ENCODE data around the gene PDIA5. TPM values are rescaled to one million over a fixed set of nuclear protein-coding genes. Genes with fewer than 3 reads are reported as not detected.

The PDIA5 gene
- total RNA-seq, 1 experiment from 2014 or later: 28.6 TPM

DNA sequence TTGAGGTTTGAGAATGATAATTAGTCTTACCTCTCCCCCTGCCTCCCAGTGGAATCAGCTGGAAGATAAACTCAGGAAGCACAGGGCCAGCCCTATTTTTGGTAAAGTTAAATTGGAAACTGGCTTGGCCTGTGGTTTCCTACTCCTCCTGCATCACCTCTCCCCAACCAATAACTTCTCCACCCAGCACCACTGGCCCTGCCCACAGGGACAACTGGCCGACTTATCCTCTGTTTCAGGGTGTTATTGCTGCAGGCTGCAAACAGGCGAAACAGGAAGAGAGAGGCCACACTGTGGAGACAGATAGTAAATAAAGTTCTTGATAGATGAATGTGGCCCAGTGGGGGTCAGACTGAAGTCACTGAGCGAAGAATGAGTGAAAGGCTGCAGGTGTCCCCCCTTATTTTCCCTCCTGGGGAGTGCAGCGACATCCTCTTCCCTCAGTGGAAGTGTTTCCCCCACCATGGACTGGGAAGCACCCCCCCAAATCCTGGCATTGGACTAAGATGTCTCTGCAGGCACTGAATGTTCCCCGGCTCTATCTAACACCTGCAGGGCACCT, 47.1 kb downstream of the PDIA5 start:
- Histone ChIP-seq H3K9me3 (ENCODE audit: low read depth, low read length, poor library complexity, severe bottlenecking) (no peaks in the 10 kb centered on the region), H3K4me1 (ENCODE audit: insufficient read depth, low read length, poor library complexity, severe bottlenecking) (peaks cover 16% of the 10 kb centered on the region), H3K4me3 (ENCODE audit: low read depth, low read length, poor library complexity, severe bottlenecking) (no peak overlapping the region), H3K36me3 (ENCODE audit: insufficient read depth, low read length, poor library complexity, severe bottlenecking) (peaks cover 11% of the 10 kb centered on the region), H3K27me3 (replicated peaks; ENCODE audit: insufficient read depth, low read depth, low read length, poor library complexity) (no peaks in the 10 kb centered on the region), H3K27ac (ENCODE audit: low read depth, low read length, poor library complexity, severe bottlenecking) (no peak overlapping the region)
- no TSS peak for BruUV-seq (replicated peaks)
- peak; percentile 11 for DNase-seq (ENCODE audit: low spot score)
- TF ChIP-seq EZH2 (IDR thresholded peaks at IDR 0.05; ENCODE audit: borderline replicate concordance, low read depth, low read length, poor library complexity, severe bottlenecking): no peak
- TF ChIP-seq, protein P1, sequence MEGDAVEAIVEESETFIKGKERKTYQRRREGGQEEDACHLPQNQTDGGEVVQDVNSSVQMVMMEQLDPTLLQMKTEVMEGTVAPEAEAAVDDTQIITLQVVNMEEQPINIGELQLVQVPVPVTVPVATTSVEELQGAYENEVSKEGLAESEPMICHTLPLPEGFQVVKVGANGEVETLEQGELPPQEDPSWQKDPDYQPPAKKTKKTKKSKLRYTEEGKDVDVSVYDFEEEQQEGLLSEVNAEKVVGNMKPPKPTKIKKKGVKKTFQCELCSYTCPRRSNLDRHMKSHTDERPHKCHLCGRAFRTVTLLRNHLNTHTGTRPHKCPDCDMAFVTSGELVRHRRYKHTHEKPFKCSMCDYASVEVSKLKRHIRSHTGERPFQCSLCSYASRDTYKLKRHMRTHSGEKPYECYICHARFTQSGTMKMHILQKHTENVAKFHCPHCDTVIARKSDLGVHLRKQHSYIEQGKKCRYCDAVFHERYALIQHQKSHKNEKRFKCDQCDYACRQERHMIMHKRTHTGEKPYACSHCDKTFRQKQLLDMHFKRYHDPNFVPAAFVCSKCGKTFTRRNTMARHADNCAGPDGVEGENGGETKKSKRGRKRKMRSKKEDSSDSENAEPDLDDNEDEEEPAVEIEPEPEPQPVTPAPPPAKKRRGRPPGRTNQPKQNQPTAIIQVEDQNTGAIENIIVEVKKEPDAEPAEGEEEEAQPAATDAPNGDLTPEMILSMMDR (conservative IDR thresholded peaks at IDR 0.05; ENCODE audit: low read depth, low read length): no peak
- intact Hi-C loops (cut with micrococcal nuclease; ENCODE audit: unreplicated experiment): no loop called here
- POLR2A ChIA-PET (ENCODE audit: low non-redundant PET): no interaction called here
- CTCF ChIA-PET: no interaction called here

GRCh38 chr3:123116116-123116515, 49.3 kb downstream of the PDIA5 start:
- intact Hi-C loops (cut with micrococcal nuclease; ENCODE audit: unreplicated experiment): no loop called here
- BruUV-seq (replicated peaks): no TSS peak

DNA sequence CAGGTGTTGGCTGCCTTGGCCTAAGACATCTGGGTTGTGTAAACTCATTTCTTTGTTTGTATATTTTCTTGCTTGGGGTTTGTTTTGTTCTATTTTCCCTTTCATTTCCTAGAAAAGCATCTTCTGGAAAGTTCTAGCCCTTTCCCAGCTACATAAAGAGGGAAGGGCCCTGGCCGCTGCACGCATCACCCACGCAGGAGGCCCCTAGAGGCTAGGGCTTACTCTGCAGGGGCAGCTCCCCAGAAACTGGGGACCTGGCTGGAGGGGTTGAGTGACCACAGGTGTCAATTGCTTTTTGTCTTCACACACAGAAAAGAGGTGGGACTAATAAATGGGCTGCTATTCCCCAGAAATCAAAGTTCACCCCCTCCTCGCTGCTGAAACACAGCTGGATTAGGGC, 52.6 kb downstream of the PDIA5 start:
- TF ChIP-seq, protein P1 (conservative IDR thresholded peaks at IDR 0.05; ENCODE audit: low read depth, low read length): no peak
- no peak for TF ChIP-seq EZH2 (IDR thresholded peaks at IDR 0.05; ENCODE audit: borderline replicate concordance, low read depth, low read length, poor library complexity, severe bottlenecking)
- POLR2A ChIA-PET (ENCODE audit: low non-redundant PET): no interaction called here
- no peak for DNase-seq (ENCODE audit: low spot score)
- no peak overlapping the region for H3K27ac ChIP-seq (ENCODE audit: low read depth, low read length, poor library complexity, severe bottlenecking)
- no TSS peak for BruUV-seq (replicated peaks)
- intact Hi-C loops (cut with micrococcal nuclease; ENCODE audit: unreplicated experiment): no loop called here
- H3K36me3 ChIP-seq (ENCODE audit: insufficient read depth, low read length, poor library complexity, severe bottlenecking): peaks cover 7% of the 10 kb centered on the region
- no peak overlapping the region for H3K4me3 ChIP-seq (ENCODE audit: low read depth, low read length, poor library complexity, severe bottlenecking)
- H3K4me1 ChIP-seq (ENCODE audit: insufficient read depth, low read length, poor library complexity, severe bottlenecking): peaks cover 5% of the 10 kb centered on the region
- no peaks in the 10 kb centered on the region for H3K9me3 ChIP-seq (ENCODE audit: low read depth, low read length, poor library complexity, severe bottlenecking)
- H3K27me3 ChIP-seq (replicated peaks; ENCODE audit: insufficient read depth, low read depth, low read length, poor library complexity): no peaks in the 10 kb centered on the region
- CTCF ChIA-PET: no interaction called here

More at GRCh38 chr3:123116116-123116515, 49.3 kb downstream of the PDIA5 start:
- Histone ChIP-seq H3K4me1 (ENCODE audit: insufficient read depth, low read length, poor library complexity, severe bottlenecking) (peaks cover under 1% of the 10 kb centered on the region), H3K4me3 (ENCODE audit: low read depth, low read length, poor library complexity, severe bottlenecking) (no peak overlapping the region), H3K27ac (ENCODE audit: low read depth, low read length, poor library complexity, severe bottlenecking) (no peak overlapping the region), H3K27me3 (replicated peaks; ENCODE audit: insufficient read depth, low read depth, low read length, poor library complexity) (no peaks in the 10 kb centered on the region), H3K36me3 (ENCODE audit: insufficient read depth, low read length, poor library complexity, severe bottlenecking) (peaks cover 14% of the 10 kb centered on the region), H3K9me3 (ENCODE audit: low read depth, low read length, poor library complexity, severe bottlenecking) (no peaks in the 10 kb centered on the region)
- CTCF ChIA-PET: no interaction called here
- TF ChIP-seq, protein P1 (conservative IDR thresholded peaks at IDR 0.05; ENCODE audit: low read depth, low read length): no peak
- no peak for TF ChIP-seq EZH2 (IDR thresholded peaks at IDR 0.05; ENCODE audit: borderline replicate concordance, low read depth, low read length, poor library complexity, severe bottlenecking)
- no peak for DNase-seq (ENCODE audit: low spot score)
- POLR2A ChIA-PET (ENCODE audit: low non-redundant PET): no interaction called here

Measured in A673 (cell line).